Glutamatergic neuron (in vitro differentiated cells): ENCODE data around the gene THOP1. TPM values are rescaled to one million over a fixed set of nuclear protein-coding genes. Genes with fewer than 3 reads are reported as not detected.

Source experiments
- DNase-seq: peaks from one replicate; pipeline ENCODE4 v3.0.0; 2022
- H3K27ac Mint-ChIP-seq: one replicate; pipeline ENCODE4 v1.8.0; 2020; ENCODE audit warnings: mild to moderate bottlenecking, mixed read lengths, inconsistent platforms; ENCODE audit not compliant: unreplicated experiment
- H3K27me3 Mint-ChIP-seq: one replicate; pipeline ENCODE4 v1.8.0; 2020; ENCODE audit warnings: mild to moderate bottlenecking, moderate library complexity, mixed read lengths, inconsistent platforms; ENCODE audit not compliant: unreplicated experiment
- H3K36me3 Mint-ChIP-seq: one replicate; pipeline ENCODE4 v1.8.0; 2020; ENCODE audit warnings: mild to moderate bottlenecking, mixed read lengths, inconsistent platforms; ENCODE audit not compliant: unreplicated experiment
- H3K4me1 Mint-ChIP-seq: one replicate; pipeline ENCODE4 v1.8.0; 2020; ENCODE audit warnings: mild to moderate bottlenecking, low read depth, mixed read lengths, inconsistent platforms; ENCODE audit not compliant: unreplicated experiment
- H3K4me3 Mint-ChIP-seq: one replicate; pipeline ENCODE4 v1.8.0; 2020; ENCODE audit warnings: mild to moderate bottlenecking, mixed read lengths, inconsistent platforms; ENCODE audit not compliant: unreplicated experiment
- H3K9me3 Mint-ChIP-seq: one replicate; pipeline ENCODE4 v1.8.0; 2020; ENCODE audit warnings: mild to moderate bottlenecking, moderate library complexity, mixed read lengths, inconsistent platforms; ENCODE audit not compliant: unreplicated experiment
- total RNA-seq: library from RNA; stranded (reverse); fragmentation: NEBNext Ultra II Directional; extraction: Animal tissue kit (Norgen Biotek cat#: 25700); gene quantifications from one replicate; pipeline ENCODE4 v1.2.1, GENCODE V29; 2021; ENCODE audit not compliant: unreplicated experiment
- TF ChIP-seq, protein P1 (sequence below): fragments of 200-600 bp; sonication (generic); IDR thresholded peaks from one replicate; pipeline ENCODE4 v1.5.0; 2021; ENCODE audit not compliant: partially characterized antibody, unreplicated experiment

THOP1 gene
- total RNA-seq, 1 donor from 2014 or later = 64.0 TPM

DNA sequence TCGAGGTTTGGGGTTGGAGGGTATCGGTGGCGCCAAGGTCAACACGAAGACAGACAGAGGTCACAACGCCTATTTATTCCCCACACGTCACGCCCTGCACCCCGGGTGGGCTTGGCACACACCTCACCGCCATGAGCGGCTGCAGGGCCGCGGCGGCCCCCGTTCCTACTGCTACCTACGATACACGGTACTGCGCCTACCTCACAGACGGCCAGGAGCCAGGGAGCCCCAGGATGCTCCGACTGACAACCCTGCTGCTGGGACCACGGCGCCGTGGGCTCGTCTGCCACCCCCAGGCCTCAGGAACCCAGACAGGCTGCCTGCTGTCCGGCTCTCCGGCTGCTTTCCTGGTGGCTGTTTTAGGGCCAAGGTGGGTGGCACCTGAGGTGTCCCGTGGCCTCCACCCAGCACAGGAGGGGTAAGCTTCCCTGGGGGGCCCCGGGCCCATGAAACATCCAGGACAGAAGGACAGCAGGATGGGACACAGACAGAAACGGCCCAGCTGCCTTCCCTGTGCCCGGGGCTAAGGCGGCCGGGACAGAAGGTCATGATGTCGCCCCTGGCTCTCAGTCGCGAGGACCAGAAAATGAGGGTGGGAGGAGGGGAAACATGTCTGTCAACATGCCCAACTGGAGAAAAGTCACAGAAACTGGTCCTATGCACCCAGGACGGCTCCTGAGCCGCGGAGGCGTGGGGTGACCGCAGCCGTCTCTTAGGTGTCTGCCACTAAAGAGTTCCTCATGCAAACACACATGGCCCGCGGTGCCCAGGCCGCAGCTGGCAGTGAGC is 30.4 kb upstream of the THOP1 start:
- DNase-seq = no peak
- H3K36me3 Mint-ChIP-seq = no peaks in the 10 kb centered on the region
- H3K9me3 Mint-ChIP-seq = peaks cover 3% of the 10 kb centered on the region

DNA sequence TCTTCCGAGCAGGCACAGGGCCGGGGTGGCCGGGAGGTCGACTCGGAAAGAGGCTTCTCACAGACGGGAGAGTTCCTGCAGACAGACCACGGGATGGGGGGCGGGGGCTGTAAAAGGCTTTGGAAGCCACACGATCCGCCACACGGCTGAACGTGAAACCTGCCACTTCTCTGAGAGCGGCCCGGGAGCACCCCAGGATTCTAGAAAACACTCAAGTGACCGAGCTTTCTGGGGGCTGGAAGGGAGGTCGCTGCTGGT is 29.9 kb upstream of the THOP1 start:
- H3K4me1 Mint-ChIP-seq = no peaks in the 10 kb centered on the region
- TF ChIP-seq, protein P1, sequence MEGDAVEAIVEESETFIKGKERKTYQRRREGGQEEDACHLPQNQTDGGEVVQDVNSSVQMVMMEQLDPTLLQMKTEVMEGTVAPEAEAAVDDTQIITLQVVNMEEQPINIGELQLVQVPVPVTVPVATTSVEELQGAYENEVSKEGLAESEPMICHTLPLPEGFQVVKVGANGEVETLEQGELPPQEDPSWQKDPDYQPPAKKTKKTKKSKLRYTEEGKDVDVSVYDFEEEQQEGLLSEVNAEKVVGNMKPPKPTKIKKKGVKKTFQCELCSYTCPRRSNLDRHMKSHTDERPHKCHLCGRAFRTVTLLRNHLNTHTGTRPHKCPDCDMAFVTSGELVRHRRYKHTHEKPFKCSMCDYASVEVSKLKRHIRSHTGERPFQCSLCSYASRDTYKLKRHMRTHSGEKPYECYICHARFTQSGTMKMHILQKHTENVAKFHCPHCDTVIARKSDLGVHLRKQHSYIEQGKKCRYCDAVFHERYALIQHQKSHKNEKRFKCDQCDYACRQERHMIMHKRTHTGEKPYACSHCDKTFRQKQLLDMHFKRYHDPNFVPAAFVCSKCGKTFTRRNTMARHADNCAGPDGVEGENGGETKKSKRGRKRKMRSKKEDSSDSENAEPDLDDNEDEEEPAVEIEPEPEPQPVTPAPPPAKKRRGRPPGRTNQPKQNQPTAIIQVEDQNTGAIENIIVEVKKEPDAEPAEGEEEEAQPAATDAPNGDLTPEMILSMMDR = no peak
- no peaks in the 10 kb centered on the region for H3K36me3 Mint-ChIP-seq
- H3K4me3 Mint-ChIP-seq = no peak overlapping the region
- peaks cover 3% of the 10 kb centered on the region for H3K9me3 Mint-ChIP-seq
- peaks cover 4% of the 10 kb centered on the region for H3K27me3 Mint-ChIP-seq
- H3K27ac Mint-ChIP-seq = no peak overlapping the region
- no peak for DNase-seq

More for the DNA sequence above, 30.4 kb upstream of the THOP1 start:
- no peak overlapping the region for H3K27ac Mint-ChIP-seq
- H3K4me3 Mint-ChIP-seq = no peak overlapping the region
- TF ChIP-seq, protein P1 = no peak
- no peaks in the 10 kb centered on the region for H3K4me1 Mint-ChIP-seq
- peaks cover 4% of the 10 kb centered on the region for H3K27me3 Mint-ChIP-seq

DNA sequence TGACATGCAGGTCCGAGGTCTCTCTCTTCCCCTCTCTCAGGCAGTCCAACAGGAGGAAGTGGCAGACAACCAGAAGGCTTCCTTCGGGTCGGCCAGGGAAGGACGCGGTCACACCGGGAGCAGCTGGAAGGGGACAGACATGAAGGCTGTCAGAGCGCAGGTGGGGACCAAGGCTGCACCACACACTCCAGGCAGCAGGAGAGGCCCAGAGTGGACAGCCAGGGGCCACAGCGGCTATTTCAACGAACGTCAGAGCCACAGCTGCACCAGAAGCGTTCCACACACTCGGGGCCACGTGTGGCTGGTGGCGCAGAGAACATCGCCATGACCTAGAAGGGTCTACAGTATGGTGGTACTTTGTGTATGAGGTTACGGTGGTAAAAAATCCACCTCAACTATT is 29.5 kb upstream of the THOP1 start:
- Mint-ChIP-seq H3K36me3 (no peaks in the 10 kb centered on the region), H3K4me1 (no peaks in the 10 kb centered on the region), H3K27me3 (peaks cover 4% of the 10 kb centered on the region), H3K9me3 (peaks cover 3% of the 10 kb centered on the region), H3K27ac (no peak overlapping the region), H3K4me3 (no peak overlapping the region)
- TF ChIP-seq, protein P1 = no peak
- no peak for DNase-seq

- Mint-ChIP-seq H3K36me3 (no peaks in the 10 kb centered on the region), H3K9me3 (peaks cover 3% of the 10 kb centered on the region), H3K27me3 (peaks cover 4% of the 10 kb centered on the region), H3K4me3 (no peak overlapping the region), H3K27ac (no peak overlapping the region), H3K4me1 (no peaks in the 10 kb centered on the region)
- DNase-seq = no peak
- TF ChIP-seq, protein P1 = no peak
Observed at GRCh38 chr19:2756477-2756876, 28.8 kb upstream of the THOP1 start.

DNA sequence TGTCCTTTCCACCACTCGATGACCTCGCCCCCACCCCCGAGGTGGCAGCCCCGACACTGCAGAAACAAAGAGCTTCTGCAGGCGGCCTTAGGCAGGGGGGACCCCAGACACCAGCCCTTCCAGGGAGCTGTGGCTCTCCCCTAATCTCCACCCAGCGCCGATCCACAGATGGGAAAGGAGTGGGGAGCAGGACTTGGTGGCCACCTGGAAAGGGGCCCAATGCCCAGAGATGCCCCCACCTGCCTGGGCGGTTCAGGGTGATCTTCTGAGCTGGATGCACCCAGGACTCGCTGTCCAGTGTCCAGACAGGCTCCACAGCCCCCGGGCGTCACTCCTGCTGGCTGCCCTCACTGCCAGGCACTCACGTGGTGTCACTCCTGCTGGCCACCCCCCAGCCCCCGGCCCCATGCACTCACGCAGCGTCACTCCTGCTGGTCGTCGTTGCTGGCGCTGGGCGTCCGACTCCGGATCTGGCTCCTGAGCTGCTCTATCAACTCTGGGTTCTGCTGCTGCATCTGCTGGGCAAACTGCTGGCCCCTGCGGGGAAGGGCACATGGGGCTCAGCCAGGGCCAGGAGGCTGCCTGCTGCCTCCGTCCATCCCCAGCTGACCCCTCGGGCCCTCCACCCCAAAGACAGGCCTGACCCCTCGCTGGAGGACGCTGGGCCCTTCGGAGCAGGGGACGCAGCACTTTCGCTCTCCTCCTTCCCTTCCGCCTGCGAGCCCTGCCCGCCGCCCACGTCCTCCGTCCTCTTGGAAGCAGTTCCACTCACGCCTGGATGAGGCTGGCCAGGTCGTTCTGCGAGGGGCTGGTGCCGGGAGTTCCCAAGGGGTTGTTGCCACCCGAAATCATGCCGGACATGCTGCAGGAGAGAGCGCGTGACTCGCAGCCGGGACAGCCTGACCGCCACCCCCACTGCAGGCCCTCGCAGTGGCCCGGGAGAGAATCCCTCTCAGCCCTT is 28.1 kb upstream of the THOP1 start:
- Mint-ChIP-seq H3K27ac (no peak overlapping the region), H3K4me1 (no peaks in the 10 kb centered on the region), H3K36me3 (no peaks in the 10 kb centered on the region), H3K27me3 (peaks cover 4% of the 10 kb centered on the region), H3K9me3 (peaks cover 3% of the 10 kb centered on the region), H3K4me3 (no peak overlapping the region)
- DNase-seq = no peak
- TF ChIP-seq, protein P1 = no peak
